Endothelial cell of hepatic sinusoid (primary cell): ENCODE data around the gene PTPRA.
"Not testable (repeated sequence)": the region's sequence is repeated elsewhere in the genome, so short reads cannot be mapped to it uniquely, and the experiment has no call there.

Source experiments
- in situ Hi-C: cut with HindIII; loops from 2 replicates; pipeline ENCODE4 v1.10.0; 2017; ENCODE audit warnings: low sequenced_read_pairs

The PTPRA gene

DNA sequence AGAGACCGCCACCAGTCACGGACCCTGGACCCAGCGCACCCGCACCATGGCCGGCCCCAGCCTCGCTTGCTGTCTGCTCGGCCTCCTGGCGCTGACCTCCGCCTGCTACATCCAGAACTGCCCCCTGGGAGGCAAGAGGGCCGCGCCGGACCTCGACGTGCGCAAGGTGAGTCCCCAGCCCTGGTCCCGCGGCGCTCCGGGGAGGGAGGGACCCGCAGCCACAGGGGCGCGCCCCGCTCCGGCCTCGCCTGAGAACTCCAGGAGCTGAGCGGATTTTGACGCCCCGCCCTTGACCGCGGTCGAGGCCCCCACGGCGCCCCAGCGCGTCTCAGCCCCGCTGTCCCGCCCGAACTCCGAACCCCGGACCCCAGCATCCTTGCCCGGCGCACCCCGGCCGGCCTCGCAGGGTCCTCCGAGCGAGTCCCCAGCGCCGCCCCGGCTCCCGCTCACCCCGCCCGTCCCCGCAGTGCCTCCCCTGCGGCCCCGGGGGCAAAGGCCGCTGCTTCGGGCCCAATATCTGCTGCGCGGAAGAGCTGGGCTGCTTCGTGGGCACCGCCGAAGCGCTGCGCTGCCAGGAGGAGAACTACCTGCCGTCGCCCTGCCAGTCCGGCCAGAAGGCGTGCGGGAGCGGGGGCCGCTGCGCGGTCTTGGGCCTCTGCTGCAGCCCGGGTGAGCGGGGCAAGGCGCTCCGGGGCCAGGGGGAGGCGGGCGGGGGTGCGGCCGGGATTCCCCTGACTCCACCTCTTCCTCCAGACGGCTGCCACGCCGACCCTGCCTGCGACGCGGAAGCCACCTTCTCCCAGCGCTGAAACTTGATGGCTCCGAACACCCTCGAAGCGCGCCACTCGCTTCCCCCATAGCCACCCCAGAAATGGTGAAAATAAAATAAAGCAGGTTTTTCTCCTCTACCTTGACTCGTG, 198.6 kb downstream of the PTPRA start, which contains the start of gene OXT:
OXT (plus strand) TSS at position 11 of the 920 bp plus-strand sequence; CDS start at position 47, 36 bp downstream.
- in situ Hi-C loops, result no loop called here

DNA sequence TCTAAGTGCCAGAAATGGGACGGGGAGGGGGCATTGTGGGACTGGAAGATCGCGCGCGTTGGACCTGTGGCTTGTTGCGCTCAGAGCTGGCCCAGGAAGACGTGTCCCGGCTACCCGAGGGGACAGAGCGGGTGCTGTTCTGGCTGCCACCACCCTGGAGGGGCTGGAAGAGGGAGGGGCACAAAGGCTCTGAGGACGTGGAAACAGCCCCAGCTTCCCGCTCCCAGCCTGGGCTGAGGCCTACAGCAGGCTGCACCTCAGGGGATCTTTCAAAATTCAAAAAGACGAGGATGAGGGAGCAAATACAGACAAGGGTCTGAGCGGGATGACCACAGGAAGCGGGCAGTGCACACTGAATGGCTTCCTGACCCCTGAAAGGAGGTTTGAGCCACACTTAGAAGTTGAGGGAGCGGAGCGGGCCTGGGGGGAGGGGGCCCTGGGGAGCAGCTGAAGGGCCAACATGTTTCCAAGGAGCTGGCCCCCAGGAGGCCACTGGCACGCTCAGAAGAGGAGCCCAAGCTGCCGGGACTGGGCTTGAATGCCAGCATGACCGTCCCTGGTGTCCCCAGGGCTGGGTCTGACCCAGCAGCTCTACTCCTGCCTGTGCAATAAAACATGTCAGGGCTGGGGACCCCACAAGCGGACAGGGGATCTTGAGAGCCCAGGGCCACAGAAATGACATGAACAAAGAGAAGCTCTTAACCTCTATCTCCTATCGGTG, 199.4 kb downstream of the PTPRA start:
- in situ Hi-C loops, result no loop called here

DNA sequence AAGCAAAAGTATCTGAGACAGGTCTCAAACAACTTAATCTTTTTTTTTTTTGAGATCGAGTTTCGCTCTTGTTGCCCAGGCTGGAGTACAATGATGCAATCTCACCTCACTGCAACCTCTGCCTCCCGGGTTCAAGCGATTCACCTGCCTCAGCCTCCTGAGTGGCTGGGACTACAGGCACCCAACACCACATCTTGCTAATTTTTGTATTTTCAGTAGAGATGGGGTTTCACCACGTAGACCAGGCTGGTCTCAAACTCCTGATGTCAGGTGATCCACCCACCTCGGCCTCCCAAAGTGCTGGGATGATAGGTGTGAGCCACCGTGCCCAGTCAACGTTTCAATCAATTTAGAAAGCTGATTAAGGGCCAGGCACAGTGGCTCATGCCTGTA, 200.0 kb downstream of the PTPRA start:
- in situ Hi-C loops, result not testable (repeated sequence)

DNA sequence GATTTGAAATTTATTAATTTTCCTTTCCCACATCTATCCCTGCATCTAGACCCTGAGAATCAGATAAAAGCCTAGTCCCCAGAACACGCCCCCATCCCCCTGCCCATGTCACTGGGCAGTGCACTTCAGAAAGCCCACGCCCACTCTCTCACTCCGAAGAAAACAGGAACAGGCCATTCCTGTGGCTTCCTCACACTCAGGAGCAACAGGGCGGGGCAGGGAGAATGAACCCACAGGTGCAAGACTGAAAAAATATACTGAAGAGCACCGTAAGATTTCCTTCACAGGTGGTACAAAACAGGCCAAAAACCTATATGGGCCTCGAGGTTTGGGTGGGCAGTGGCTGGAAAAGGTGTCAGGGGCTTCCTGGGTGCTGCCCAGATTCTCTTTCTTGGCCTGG, 201.5 kb downstream of the PTPRA start:
- in situ Hi-C loops, result no loop called here

DNA sequence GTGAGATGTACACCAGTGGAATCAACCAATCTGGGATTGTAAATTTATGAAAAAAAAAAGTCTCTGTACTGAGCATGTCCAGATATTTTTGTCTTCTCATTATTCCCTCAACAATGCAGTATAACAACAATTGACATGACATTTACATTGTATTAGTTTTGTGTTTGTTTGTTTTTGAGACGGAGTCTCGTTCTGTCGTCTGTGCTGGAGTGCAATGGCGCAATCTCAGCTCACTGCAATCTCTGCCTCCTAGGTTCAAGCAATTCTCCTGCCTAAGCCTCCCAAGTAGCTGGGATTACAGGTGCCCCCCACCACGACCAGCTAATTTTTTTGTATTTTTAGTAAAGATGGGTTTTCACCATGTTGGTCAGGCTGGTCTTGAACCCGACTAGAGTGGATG, 202.0 kb downstream of the PTPRA start:
- in situ Hi-C loops, result not testable (repeated sequence)

DNA sequence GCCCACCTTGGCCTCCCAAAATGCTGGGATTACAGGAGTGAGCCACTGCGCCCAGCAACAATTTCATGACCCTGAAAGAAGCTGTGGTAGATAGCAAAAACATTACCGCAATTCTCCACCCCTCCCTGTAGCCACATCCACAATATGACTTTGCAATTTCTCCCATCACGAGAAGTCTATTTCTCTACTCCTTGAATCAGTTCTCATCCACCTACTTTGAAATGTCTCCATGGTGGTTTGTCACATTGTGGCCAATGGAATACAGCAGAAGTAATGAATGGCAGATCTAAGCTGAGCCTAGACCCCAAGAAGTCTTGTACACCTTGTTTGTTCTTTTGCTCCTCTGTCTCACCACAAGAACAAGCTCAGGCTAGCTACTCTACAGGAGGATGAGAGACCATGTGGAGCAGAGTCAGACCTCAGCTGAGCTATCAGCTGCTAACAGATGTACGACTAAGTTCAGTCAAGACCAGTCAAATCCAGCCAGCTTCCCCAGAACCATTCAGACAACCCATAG, 204.4 kb downstream of the PTPRA start:
- in situ Hi-C loops, result no loop called here

DNA sequence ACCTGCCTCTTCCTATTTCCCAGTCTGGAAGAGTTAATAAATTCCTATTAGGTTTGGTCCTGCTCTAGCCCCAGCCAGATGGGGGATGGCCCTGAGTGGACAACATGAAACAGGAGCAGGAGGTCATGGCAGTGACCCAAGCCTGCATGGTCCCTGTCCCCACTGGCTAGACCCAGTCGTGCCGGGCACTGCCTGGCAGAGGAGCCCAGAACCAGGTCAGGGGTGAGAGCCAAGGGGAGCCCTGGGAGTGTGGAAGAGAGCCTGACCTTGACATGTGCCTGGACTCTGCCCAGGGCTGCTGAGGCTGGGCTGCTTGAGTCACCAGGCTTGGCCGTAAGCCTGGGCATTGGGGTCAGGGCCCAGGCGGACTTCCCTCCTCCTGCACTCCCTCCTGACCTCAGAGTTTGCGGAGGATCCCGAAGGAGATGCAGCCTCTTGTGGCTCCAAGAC, 207.7 kb downstream of the PTPRA start:
- in situ Hi-C loops, result no loop called here

DNA sequence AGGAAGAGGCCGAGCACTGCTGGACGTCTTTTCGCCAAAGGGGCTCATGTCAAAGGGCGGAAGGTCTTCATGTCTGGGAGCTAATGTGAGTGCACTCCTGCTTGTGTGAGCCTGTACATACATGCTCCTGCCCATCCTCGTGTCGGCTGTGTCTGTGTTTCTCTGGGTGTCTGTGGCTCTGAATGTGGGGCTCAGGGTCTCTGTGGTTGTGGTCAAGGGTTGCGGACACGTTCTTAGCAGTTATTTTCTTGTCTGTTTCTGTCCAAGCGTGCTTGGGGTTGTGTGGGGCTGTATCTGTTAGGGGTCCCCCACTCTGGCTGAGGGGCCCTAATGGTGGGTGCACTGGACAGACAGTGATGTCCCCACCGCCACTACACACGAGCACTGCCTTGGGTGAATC, 208.4 kb downstream of the PTPRA start:
- in situ Hi-C loops, result no loop called here

DNA sequence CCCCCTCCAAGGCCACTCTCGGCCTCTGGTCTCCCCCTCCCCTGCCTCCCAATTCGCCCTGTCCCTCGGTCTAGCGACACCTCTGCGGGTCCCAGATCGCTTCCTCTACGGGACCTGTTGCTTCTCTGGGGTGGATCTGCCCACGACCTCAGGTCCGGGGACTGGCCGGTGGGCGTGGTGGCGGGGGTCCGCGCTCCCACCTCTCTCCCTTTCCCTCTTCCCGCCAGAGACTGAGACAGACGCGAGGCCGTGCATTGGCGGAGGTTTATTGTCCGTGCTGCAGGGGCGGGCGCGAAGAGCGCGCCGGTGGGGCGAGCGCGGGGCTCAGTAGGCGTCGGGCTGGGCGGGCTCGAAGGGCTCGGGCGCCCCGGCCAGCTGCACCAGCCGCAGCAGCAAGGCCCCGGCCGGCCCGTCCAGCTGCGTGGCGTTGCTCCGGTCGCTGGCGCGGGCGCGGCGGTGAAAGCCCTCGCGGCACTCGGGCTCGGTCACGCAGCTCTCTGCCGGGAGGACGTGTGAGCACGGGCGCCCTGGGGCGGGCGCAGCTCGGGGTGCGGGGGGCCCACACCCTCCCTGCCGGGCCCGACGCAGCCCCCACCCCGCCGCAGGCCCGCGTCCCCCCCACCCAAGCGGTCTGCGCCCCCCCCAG, 209.1 kb downstream of the PTPRA start:
- in situ Hi-C loops, result no loop called here

DNA sequence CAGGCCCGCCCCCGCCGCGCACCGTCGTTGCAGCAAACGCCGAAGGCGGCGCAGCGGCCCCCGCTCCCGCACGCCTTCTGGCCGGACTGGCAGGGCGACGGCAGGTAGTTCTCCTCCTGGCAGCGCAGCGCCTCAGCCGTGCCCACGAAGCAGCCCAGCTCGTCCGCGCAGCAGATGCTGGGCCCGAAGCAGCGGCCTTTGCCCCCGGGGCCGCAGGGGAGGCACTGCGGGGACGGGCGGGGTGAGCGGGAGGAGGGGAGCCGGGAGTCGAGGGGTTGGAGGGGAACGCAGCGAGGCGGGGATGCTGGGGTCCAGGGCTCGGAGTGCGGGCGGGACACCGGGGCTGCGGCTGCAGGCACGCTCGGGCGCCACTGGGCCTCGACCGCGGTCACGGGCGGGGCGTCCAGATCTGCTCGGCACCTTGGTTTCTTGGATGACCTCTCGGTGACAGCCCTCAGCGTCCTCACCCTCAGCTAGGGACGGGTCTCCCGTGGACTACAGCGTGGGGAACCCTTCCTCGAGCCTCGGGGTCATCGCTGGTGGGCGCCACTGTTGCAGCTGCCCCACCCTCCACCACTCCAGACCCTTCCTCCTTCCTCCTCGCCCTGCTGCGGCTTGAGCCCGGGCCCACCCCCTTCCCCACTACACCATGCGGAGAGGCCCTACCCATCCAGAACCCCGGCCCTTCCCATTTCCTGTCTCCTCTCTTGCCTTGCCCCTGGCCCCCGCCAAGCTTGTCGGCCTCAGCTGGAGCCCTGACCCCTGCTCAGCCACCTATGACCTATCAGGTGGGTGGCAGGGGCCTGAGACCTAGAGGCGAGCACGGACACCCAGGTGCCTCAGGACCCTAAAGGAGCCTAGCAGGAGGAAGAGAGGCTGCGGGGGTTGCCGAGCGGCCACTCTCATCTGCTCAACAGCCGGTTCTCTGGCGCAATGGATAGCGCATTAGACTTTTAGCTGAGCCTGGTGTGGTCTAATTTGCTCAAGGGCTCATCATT, 210.0 kb downstream of the PTPRA start:
- in situ Hi-C loops, result no loop called here

DNA sequence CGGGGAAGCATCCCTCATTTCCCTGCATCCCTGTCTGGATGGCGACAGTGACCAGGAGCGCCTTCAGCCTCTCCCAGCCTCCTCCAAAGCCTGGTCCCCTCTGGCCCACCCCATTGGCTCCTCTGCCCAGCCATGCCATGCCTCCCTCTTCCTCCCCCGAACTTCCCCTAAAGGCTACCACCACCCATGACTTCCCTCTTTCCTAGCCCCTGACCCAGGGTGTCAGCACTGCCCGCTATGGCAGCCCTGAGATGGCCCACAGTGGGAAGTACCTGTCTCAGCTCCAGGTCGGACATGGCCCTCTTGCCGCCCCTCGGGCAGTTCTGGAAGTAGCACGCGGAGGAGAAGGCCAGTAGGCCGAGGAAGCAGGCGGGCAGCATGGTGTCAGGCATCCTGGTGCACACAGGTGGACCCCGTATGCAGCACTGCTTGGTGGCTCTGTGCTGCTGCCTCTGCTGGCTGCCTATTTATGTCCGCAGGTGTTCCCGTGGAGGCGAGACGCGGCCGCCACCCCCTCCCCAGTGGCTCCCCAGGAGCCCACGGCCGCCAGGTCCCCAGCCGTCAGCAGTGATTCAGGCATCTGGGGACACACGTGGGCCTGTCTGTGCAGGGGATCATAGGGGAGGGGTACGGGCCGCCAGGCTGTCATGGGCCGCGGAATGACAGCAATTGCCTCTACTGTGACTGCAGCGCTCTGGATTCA, 211.2 kb downstream of the PTPRA start, which contains the start of gene AVP:
AVP (minus strand) TSS at position 442 of the 703 bp plus-strand sequence; CDS start at position 392, 50 bp downstream.
- in situ Hi-C loops, result no loop called here

DNA sequence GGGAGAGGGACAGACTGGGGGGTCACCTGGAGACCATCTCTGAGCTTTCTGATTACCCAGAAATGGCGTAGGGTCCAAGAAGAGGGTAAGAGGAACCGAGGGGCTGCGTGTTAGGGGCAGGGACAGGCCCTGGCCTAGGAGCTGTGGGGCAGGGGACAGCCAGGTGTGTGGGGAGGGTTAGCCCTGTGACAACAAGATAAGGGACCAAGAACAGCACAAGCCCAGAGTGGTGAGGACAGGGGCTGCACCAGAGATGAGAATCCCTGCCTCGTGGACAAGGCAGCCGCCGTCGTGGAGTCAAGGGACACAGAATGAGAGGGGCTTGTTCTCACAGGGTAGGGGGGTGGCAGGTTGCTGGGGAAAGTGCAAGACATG, 211.7 kb downstream of the PTPRA start:
- in situ Hi-C loops, result no loop called here

DNA sequence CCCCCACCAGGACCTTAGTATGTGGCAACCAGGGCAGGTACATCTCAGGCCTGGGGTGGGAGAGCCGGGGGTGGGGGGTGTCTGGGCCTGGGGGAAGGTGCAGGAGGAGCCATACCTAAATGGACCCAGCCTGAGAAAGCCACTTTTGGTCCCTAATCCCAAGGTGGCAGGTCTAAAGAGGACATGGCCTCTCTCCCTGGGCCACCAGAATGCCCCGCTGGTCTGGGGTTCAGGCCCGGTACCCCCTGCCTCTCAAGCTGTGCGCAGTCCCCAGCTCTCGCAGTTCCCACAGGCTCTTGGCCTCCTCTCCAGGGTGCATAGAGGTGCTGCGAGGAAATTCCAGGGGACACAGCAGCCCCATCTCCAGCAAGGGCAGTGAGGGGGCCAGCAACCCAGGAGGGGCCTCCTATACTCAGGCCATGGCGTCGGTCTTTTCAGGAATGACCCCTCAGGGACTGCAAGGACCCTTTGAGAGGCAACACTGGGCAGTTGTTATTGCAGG, 212.3 kb downstream of the PTPRA start:
- in situ Hi-C loops, result no loop called here

DNA sequence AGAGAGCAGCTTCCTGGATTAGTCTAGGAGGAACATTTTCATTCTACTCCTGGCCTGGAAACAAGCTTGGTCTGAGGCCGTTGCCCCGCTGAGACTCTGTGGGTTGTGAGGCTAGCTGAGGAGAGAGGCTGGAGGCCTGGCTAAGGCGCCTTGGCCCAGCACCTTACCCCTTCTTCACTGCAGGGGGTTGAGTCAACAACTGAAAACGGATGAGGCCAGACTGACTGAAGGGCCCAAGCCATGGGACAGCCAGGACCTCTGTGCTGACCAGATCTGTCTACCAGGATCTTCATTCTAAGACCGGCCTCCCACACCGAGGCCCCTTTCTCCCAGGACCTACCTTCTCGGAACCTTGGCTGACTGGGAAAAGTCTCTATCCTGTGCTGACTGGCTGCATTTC, 214.8 kb downstream of the PTPRA start:
- in situ Hi-C loops, result no loop called here
